Measurements from ENCODE around the gene DNAJC21. TPM values are rescaled to one million over a fixed set of nuclear protein-coding genes. Genes with fewer than 3 reads are reported as not detected.

The DNAJC21 gene
- total and polyA plus RNA-seq, 8 donors, result 11.6 to 25.1 (median 20.2) TPM

- Histone ChIP-seq H3K27ac (peak overlapping the region; percentile 79 to 94 (median 90)), H3K4me3 (peak overlapping the region; percentile 60 to 92 (median 71)), H3K4me1 (peaks cover 11 to 18% (median 14%) of the 10 kb centered on the region in 3 donors), H3K27me3 (no peaks in the 10 kb centered on the region), H3K9me3 (no peaks in the 10 kb centered on the region), H3K36me3 (peaks cover 0 to 13% (median 8%) of the 10 kb centered on the region in 3 donors)
- no peak for ATAC-seq
- FAIRE-seq, result no peak
- WGBS, 2 donors, result 0 to 3% methylated on average over 3 of the region's 3 CpGs
- TF ChIP-seq, protein P1, sequence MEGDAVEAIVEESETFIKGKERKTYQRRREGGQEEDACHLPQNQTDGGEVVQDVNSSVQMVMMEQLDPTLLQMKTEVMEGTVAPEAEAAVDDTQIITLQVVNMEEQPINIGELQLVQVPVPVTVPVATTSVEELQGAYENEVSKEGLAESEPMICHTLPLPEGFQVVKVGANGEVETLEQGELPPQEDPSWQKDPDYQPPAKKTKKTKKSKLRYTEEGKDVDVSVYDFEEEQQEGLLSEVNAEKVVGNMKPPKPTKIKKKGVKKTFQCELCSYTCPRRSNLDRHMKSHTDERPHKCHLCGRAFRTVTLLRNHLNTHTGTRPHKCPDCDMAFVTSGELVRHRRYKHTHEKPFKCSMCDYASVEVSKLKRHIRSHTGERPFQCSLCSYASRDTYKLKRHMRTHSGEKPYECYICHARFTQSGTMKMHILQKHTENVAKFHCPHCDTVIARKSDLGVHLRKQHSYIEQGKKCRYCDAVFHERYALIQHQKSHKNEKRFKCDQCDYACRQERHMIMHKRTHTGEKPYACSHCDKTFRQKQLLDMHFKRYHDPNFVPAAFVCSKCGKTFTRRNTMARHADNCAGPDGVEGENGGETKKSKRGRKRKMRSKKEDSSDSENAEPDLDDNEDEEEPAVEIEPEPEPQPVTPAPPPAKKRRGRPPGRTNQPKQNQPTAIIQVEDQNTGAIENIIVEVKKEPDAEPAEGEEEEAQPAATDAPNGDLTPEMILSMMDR (IDR thresholded peaks at IDR 0.05), result no peak
- no peak for DNase-seq
- intact Hi-C loops (cut with DNase I), result no loop called here
These were observed 1.1 kb downstream of the DNAJC21 start for GRCh38 chr5:34930462-34930844.

- H3K4me1 ChIP-seq, result peaks cover 11 to 18% (median 14%) of the 10 kb centered on the region in 3 donors
- intact Hi-C loops (cut with DNase I), result no loop called here
- H3K27ac ChIP-seq, result peak overlapping the region in 2 of 4 donors; percentile 91 to 94
- 51 to 54% methylated on average over 4 of the region's 4 CpGs for WGBS, 2 donors
- peak overlapping the region in 3 of 4 donors; percentile 70 to 92 (median 72) for H3K4me3 ChIP-seq
- DNase-seq (no peak), FAIRE-seq (no peak), ATAC-seq (no peak)
- H3K36me3 ChIP-seq, result peaks cover 0 to 8% (median 5%) of the 10 kb centered on the region in 3 donors
- no peaks in the 10 kb centered on the region for H3K27me3 ChIP-seq
- TF ChIP-seq, protein P1 (IDR thresholded peaks at IDR 0.05), result no peak
- H3K9me3 ChIP-seq, result no peaks in the 10 kb centered on the region
These were observed 1.5 kb downstream of the DNAJC21 start for GRCh38 chr5:34930870-34931269.

GRCh38 chr5:34932947-34933346, 3.6 kb downstream of the DNAJC21 start:
- no peaks in the 10 kb centered on the region for H3K9me3 ChIP-seq
- H3K4me1 ChIP-seq, result peaks cover 11 to 18% (median 14%) of the 10 kb centered on the region in 3 donors
- H3K27ac ChIP-seq, result no peak overlapping the region
- intact Hi-C loops (cut with DNase I), result no loop called here
- no peak for ATAC-seq
- H3K36me3 ChIP-seq, result peaks cover 0 to 21% (median 18%) of the 10 kb centered on the region in 3 donors
- no peak for FAIRE-seq
- 90 to 92% methylated on average over 2 of the region's 2 CpGs for WGBS, 2 donors
- TF ChIP-seq, protein P1 (IDR thresholded peaks at IDR 0.05), result no peak
- no peak overlapping the region for H3K4me3 ChIP-seq
- no peak for DNase-seq
- no peaks in the 10 kb centered on the region for H3K27me3 ChIP-seq

DNA sequence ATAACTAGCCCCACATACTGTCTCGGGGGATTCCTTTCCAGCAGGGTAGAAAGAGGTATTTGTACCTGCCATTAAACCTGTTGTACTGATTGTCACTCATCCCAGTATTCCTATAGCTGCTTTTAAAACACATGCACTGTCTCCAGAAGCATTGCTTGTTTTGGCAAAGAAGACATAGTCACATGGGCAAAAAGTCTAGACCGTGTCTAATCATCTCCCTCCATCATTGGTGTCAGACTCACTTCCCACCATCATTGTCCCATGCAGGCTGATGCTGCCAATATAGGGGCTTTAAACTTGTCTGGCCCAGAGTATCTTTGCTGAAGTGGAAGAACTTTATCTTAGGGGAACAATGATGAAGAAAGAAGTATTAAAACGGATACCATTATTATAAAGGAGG, 12.6 kb downstream of the DNAJC21 start:
- FAIRE-seq, result no peak
- H3K27me3 ChIP-seq, result no peaks in the 10 kb centered on the region

GRCh38 chr5:34944044-34944443, 14.7 kb downstream of the DNAJC21 start:
- Histone ChIP-seq H3K9me3 (no peaks in the 10 kb centered on the region), H3K36me3 (peaks cover 0 to 42% (median 9%) of the 10 kb centered on the region in 3 donors), H3K4me3 (no peak overlapping the region), H3K4me1 (no peaks in the 10 kb centered on the region), H3K27ac (no peak overlapping the region), H3K27me3 (no peaks in the 10 kb centered on the region)
- 96 to 98% methylated on average over 2 of the region's 2 CpGs for WGBS, 2 donors
- intact Hi-C loops (cut with DNase I), result no loop called here
- TF ChIP-seq, protein P1 (IDR thresholded peaks at IDR 0.05), result no peak
- ATAC-seq, result no peak
- no peak for FAIRE-seq
- DNase-seq, result no peak

More for the DNA sequence above, 12.6 kb downstream of the DNAJC21 start:
- 75 to 79% methylated on average over 3 of the region's 3 CpGs for WGBS, 2 donors
- no peak for DNase-seq
- TF ChIP-seq, protein P1 (IDR thresholded peaks at IDR 0.05), result no peak
- H3K9me3 ChIP-seq, result no peaks in the 10 kb centered on the region
- H3K4me1 ChIP-seq, result no peaks in the 10 kb centered on the region
- no peak overlapping the region for H3K4me3 ChIP-seq
- H3K27ac ChIP-seq, result no peak overlapping the region
- peaks cover 0 to 57% (median 23%) of the 10 kb centered on the region in 3 donors for H3K36me3 ChIP-seq
- no peak for ATAC-seq
- intact Hi-C loops (cut with DNase I), result no loop called here

Measured in pancreas (tissue), 10 donors.